Smooth muscle cell (in vitro differentiated cells): Measurements from ENCODE around the gene COL3A1. TPM values are rescaled to one million over a fixed set of nuclear protein-coding genes. Genes with fewer than 3 reads are reported as not detected.

Source experiments
- DNase-seq: peaks from one replicate; lab custom pipeline; 2025; ENCODE audit not compliant: unreplicated experiment; lab: John Stamatoyannopoulos, UW
- H2AFZ ChIP-seq: fragments of 200-600 bp; sonication (generic); 2 replicates; pipeline ENCODE4 v1.6.0; 2016; ENCODE audit warnings: antibody characterized with exemption, low read depth, mild to moderate bottlenecking
- H3F3A ChIP-seq: fragments of 200-600 bp; sonication (generic); 2 replicates; pipeline ENCODE4 v1.6.0; 2017; ENCODE audit warnings: antibody characterized with exemption, low read depth
- H3K27ac ChIP-seq: fragments of 200-600 bp; sonication (generic); 2 replicates; pipeline ENCODE4 v1.5.1; 2016; ENCODE audit warnings: low read depth, mild to moderate bottlenecking
- H3K27me3 ChIP-seq: fragments of 200-600 bp; sonication (generic); 2 replicates; pipeline ENCODE4 v1.6.1; 2016; ENCODE audit warnings: low read depth, mild to moderate bottlenecking
- H3K36me3 ChIP-seq: fragments of 200-600 bp; sonication (generic); 2 replicates; pipeline ENCODE4 v1.5.1; 2016; ENCODE audit warnings: low read depth
- H3K4me1 ChIP-seq: fragments of 200-600 bp; sonication (generic); 2 replicates; pipeline ENCODE4 v1.5.1; 2016; ENCODE audit warnings: low read depth
- H3K4me2 ChIP-seq: fragments of 200-600 bp; sonication (generic); 2 replicates; pipeline ENCODE4 v1.6.0; 2016; ENCODE audit warnings: mild to moderate bottlenecking
- H3K4me3 ChIP-seq: fragments of 200-600 bp; sonication (generic); 2 replicates; pipeline ENCODE4 v1.5.1; 2016; ENCODE audit warnings: mild to moderate bottlenecking
- H3K79me2 ChIP-seq: fragments of 200-600 bp; sonication (generic); 2 replicates; pipeline ENCODE4 v1.6.0; 2016; ENCODE audit warnings: low read depth, mild to moderate bottlenecking
- H3K9ac ChIP-seq: fragments of 200-600 bp; sonication (generic); 2 replicates; pipeline ENCODE4 v1.6.0; 2016; ENCODE audit warnings: low read depth
- H3K9me3 ChIP-seq: fragments of 200-600 bp; sonication (generic); replicated peaks from 2 replicates; pipeline ENCODE4 v1.5.1; 2016; ENCODE audit warnings: low read depth
- H4K20me1 ChIP-seq: fragments of 200-600 bp; sonication (generic); 2 replicates; pipeline ENCODE4 v1.6.0; 2016; ENCODE audit warnings: low read depth
- CTCF ChIP-seq: fragments of 200-600 bp; sonication (generic); IDR thresholded peaks from 2 replicates; pipeline ENCODE4 v1.5.1; 2017; ENCODE audit warnings: borderline replicate concordance, mild to moderate bottlenecking, antibody characterized with exemption; ENCODE audit not compliant: insufficient read depth, poor library complexity, severe bottlenecking
- WGBS: methylation state at CpG from one replicate; pipeline ENCODE4 v1.1.7; 2016; ENCODE audit warnings: low lambda C conversion rate; 5-methylcytosine and 5-hydroxymethylcytosine counted together
- polyA plus RNA-seq: library from polyadenylated mRNA; unstranded; fragments of >200 nt; fragmentation: Nextera tagmentation; extraction: Ambion mirVana; gene quantifications from 2 replicates; pipeline ENCODE4 v1.2.1, GENCODE V29; 2016
- total RNA-seq: library from RNA; depleted of rRNA; stranded (reverse); fragments of >200 nt; gene quantifications from 2 replicates; pipeline ENCODE4 v1.2.3, GENCODE V29; 2014

Gene COL3A1
- total and polyA plus RNA-seq, 2 experiments from 2014 or later: 10,359 to 11,807 TPM

- no peak for DNase-seq
- no peaks in the 10 kb centered on the region for H3K27me3 ChIP-seq
- H3K9ac ChIP-seq: peak overlapping the region; percentile 11
- H3F3A ChIP-seq: peaks cover 76% of the 10 kb centered on the region
- TF ChIP-seq CTCF: no peak
- peaks cover 40% of the 10 kb centered on the region for H3K4me1 ChIP-seq
- H3K79me2 ChIP-seq: no peaks in the 10 kb centered on the region
- no peaks in the 10 kb centered on the region for H3K9me3 ChIP-seq
- H3K27ac ChIP-seq: peak overlapping the region; percentile 99
- WGBS: 29% methylated on average over 1 of the region's 1 CpG
- peak overlapping the region; percentile 36 for H3K4me2 ChIP-seq
- H3K36me3 ChIP-seq: peaks cover 20% of the 10 kb centered on the region
- H2AFZ ChIP-seq: no peak overlapping the region
- peaks cover 12% of the 10 kb centered on the region for H4K20me1 ChIP-seq
- no peak overlapping the region for H3K4me3 ChIP-seq
Observed at GRCh38 chr2:189015359-189015758, 41.2 kb downstream of the COL3A1 start.

GRCh38 chr2:189016311-189016861, 42.2 kb downstream of the COL3A1 start:
- Histone ChIP-seq H3K36me3 (peaks cover 9% of the 10 kb centered on the region), H3K27ac (peak overlapping the region; percentile 99), H3K4me3 (no peak overlapping the region), H3K4me1 (peaks cover 40% of the 10 kb centered on the region), H3K9me3 (no peaks in the 10 kb centered on the region), H3F3A (peaks cover 70% of the 10 kb centered on the region), H2AFZ (no peak overlapping the region), H3K9ac (no peak overlapping the region), H4K20me1 (peaks cover 2% of the 10 kb centered on the region), H3K79me2 (no peaks in the 10 kb centered on the region), H3K27me3 (no peaks in the 10 kb centered on the region), H3K4me2 (peak overlapping the region; percentile 11)
- no peak for DNase-seq
- TF ChIP-seq CTCF: no peak

- H2AFZ ChIP-seq: no peak overlapping the region
- no peaks in the 10 kb centered on the region for H3K36me3 ChIP-seq
- H3K79me2 ChIP-seq: no peaks in the 10 kb centered on the region
- peaks cover 63% of the 10 kb centered on the region for H3F3A ChIP-seq
- no peaks in the 10 kb centered on the region for H4K20me1 ChIP-seq
- no peak overlapping the region for H3K4me3 ChIP-seq
- DNase-seq: no peak
- H3K9ac ChIP-seq: no peak overlapping the region
- TF ChIP-seq CTCF: no peak
- H3K9me3 ChIP-seq: no peaks in the 10 kb centered on the region
- peaks cover 46% of the 10 kb centered on the region for H3K4me1 ChIP-seq
- H3K4me2 ChIP-seq: peak overlapping the region; percentile 58
- H3K27me3 ChIP-seq: no peaks in the 10 kb centered on the region
- peak overlapping the region; percentile 99 for H3K27ac ChIP-seq
Observed at GRCh38 chr2:189018631-189019030, 44.5 kb downstream of the COL3A1 start.

GRCh38 chr2:189020179-189020578, 46.0 kb downstream of the COL3A1 start:
- Histone ChIP-seq H4K20me1 (no peaks in the 10 kb centered on the region), H3K27ac (peak overlapping the region; percentile 99)
- 90% methylated on average over 1 of the region's 1 CpG for WGBS

More at GRCh38 chr2:189020179-189020578, 46.0 kb downstream of the COL3A1 start:
- TF ChIP-seq CTCF: no peak
- peaks cover 71% of the 10 kb centered on the region for H3F3A ChIP-seq
- no peak overlapping the region for H3K9ac ChIP-seq
- no peak for DNase-seq
- H2AFZ ChIP-seq: no peak overlapping the region
- peaks cover 38% of the 10 kb centered on the region for H3K4me1 ChIP-seq
- peak overlapping the region; percentile 58 for H3K4me2 ChIP-seq
- H3K36me3 ChIP-seq: no peaks in the 10 kb centered on the region
- no peaks in the 10 kb centered on the region for H3K9me3 ChIP-seq
- no peaks in the 10 kb centered on the region for H3K27me3 ChIP-seq
- no peak overlapping the region for H3K4me3 ChIP-seq
- H3K79me2 ChIP-seq: no peaks in the 10 kb centered on the region
